ENCODE measurements around the gene DGUOK.

The DGUOK gene

GRCh38 chr2:73998451-73998850 lies 71.8 kb downstream of the DGUOK start:
- TF ChIP-seq, protein P1, sequence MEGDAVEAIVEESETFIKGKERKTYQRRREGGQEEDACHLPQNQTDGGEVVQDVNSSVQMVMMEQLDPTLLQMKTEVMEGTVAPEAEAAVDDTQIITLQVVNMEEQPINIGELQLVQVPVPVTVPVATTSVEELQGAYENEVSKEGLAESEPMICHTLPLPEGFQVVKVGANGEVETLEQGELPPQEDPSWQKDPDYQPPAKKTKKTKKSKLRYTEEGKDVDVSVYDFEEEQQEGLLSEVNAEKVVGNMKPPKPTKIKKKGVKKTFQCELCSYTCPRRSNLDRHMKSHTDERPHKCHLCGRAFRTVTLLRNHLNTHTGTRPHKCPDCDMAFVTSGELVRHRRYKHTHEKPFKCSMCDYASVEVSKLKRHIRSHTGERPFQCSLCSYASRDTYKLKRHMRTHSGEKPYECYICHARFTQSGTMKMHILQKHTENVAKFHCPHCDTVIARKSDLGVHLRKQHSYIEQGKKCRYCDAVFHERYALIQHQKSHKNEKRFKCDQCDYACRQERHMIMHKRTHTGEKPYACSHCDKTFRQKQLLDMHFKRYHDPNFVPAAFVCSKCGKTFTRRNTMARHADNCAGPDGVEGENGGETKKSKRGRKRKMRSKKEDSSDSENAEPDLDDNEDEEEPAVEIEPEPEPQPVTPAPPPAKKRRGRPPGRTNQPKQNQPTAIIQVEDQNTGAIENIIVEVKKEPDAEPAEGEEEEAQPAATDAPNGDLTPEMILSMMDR (IDR thresholded peaks at IDR 0.05; ENCODE audit: borderline replicate concordance, control extremely low read depth, extremely low read depth, insufficient read depth, missing control alignments) = no peak
- in situ Hi-C loops (cut with MboI; ENCODE audit: low sequenced_read_pairs, unreplicated experiment) = no loop called here

DNA sequence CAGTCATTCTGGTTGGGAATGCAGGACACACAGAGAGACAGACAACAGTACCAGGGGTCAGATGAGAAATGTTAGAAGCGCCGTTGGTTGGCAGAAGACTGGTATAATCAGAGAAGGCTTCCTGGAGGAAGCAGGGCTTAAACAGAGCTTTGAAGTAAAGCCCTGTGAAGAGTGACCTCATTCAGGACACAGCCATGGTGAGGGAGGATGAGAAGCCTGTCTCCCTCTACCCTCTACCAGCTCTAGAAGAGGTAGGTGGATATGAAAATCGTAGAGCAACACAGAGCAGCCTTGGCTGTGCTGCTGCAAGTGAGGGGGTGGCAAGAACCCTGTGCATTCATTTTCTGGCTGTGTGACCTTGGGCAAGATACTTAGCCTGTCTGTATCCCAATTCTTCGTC lies 72.3 kb downstream of the DGUOK start:
- DNase-seq (ENCODE audit: low spot score) = no peak
- TF ChIP-seq, protein P1 (IDR thresholded peaks at IDR 0.05; ENCODE audit: borderline replicate concordance, control extremely low read depth, extremely low read depth, insufficient read depth, missing control alignments) = no peak
- in situ Hi-C loops (cut with MboI; ENCODE audit: low sequenced_read_pairs, unreplicated experiment) = no loop called here

More at GRCh38 chr2:73998451-73998850, 71.8 kb downstream of the DGUOK start:
- DNase-seq (ENCODE audit: low spot score) = no peak

- in situ Hi-C loops (cut with MboI; ENCODE audit: low sequenced_read_pairs, unreplicated experiment) = no loop called here
- TF ChIP-seq, protein P1 (IDR thresholded peaks at IDR 0.05; ENCODE audit: borderline replicate concordance, control extremely low read depth, extremely low read depth, insufficient read depth, missing control alignments) = no peak
- DNase-seq (ENCODE audit: low spot score) = no peak
Observed at GRCh38 chr2:73999881-74000597, 73.4 kb downstream of the DGUOK start.

GRCh38 chr2:74000666-74001065 lies 74.0 kb downstream of the DGUOK start:
- TF ChIP-seq, protein P1 (IDR thresholded peaks at IDR 0.05; ENCODE audit: borderline replicate concordance, control extremely low read depth, extremely low read depth, insufficient read depth, missing control alignments) = no peak
- no peak for DNase-seq (ENCODE audit: low spot score)
- in situ Hi-C loops (cut with MboI; ENCODE audit: low sequenced_read_pairs, unreplicated experiment) = no loop called here

DNA sequence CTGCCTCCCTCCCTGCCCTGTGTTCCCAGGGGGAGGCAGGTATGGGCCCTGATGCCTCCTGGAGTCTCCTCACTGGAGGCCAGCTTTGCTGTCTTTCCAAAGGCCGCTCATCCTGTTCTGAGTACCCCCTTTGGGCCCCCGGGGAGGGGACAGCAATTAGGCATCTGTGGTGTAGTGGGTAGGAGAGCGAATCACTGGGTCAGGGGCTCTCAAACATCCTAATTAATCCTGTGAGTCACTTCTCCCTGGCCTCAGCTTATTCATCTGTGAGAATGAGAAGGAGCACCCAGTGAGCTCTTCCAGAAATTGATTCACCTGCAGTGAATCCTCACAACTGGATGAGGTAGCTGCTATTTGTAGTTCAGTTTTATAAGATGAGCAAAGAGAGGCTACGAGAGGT lies 74.4 kb downstream of the DGUOK start:
- TF ChIP-seq, protein P1 (IDR thresholded peaks at IDR 0.05; ENCODE audit: borderline replicate concordance, control extremely low read depth, extremely low read depth, insufficient read depth, missing control alignments) = no peak
- DNase-seq (ENCODE audit: low spot score) = no peak
- in situ Hi-C loops (cut with MboI; ENCODE audit: low sequenced_read_pairs, unreplicated experiment) = no loop called here

DNA sequence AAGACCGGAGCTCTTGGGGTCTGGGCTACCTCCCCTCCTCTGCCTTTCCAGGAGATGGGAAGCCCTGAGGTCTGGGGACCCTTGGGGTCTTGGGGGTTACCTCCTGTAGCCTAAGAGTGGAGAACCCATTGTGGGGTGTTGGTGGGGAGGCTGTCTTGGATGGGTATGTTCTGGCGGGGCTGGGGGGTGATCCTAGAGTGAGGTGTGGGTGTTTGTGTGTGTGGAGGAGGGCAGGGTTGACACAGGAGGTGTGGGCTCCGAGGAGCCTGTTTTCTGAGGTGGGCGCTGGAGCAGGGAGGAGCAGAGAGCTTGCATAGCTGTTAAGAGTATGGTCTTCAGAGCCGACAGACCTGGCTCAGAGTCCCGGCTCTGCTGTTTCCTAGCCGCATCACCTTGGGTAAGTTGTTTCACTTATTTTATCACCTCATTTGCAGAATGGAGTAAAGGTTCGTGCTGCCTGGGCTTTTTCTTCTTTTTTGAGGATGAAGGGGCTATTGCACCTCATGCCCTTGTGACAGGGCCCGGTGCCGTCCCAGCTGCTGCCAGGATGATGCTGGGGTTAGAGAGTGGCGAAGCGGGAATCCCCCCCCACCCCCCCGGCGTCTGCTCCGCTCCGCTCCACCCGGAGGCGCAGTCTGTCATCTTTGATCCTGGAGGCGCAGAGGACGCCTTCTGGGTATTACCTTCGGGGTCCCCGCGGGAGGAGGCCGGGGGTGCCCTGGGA lies 75.3 kb downstream of the DGUOK start:
- no peak for DNase-seq (ENCODE audit: low spot score)
- in situ Hi-C loops (cut with MboI; ENCODE audit: low sequenced_read_pairs, unreplicated experiment) = no loop called here
- TF ChIP-seq, protein P1 (IDR thresholded peaks at IDR 0.05; ENCODE audit: borderline replicate concordance, control extremely low read depth, extremely low read depth, insufficient read depth, missing control alignments) = no peak
